SK-N-SH treated with all-trans-retinoic acid at 6 μM for 48 hours (cell line): ENCODE data around the gene C1R.
"Not testable (repeated sequence)": the region's sequence is repeated elsewhere in the genome, so short reads cannot be mapped to it uniquely, and the experiment has no call there.

Experiments
- ATAC-seq: fragments of 200-7000 bp; cut with Tn5 transposase; 3 replicates; pipeline ENCODE4 v1.9.1; 2020; ENCODE audit warnings: mild to moderate bottlenecking, moderate library complexity
- ARNTL ChIP-seq: fragments of 450-650 bp; formaldehyde crosslinking; IDR thresholded peaks from 2 replicates; pipeline ENCODE4 v1.5.0; 2020; ENCODE audit warnings: low read depth, mild to moderate bottlenecking, moderate library complexity, borderline replicate concordance
- BACH2 ChIP-seq: fragments of 250-450 bp; sonication (Bioruptor Pico); IDR thresholded peaks from 2 replicates; pipeline ENCODE4 v1.9.0; 2021; ENCODE audit warnings: mild to moderate bottlenecking, borderline replicate concordance
- CSDC2 ChIP-seq: fragments of 250-450 bp; sonication (Bioruptor Pico); IDR thresholded peaks from 2 replicates; pipeline ENCODE4 v1.5.0; 2020; ENCODE audit warnings: mild to moderate bottlenecking, moderate library complexity
- ESRRG ChIP-seq: fragments of 250-450 bp; sonication (Bioruptor Pico); IDR thresholded peaks from 2 replicates; pipeline ENCODE4 v1.6.1; 2021; ENCODE audit warnings: mild to moderate bottlenecking
- GLIS3 ChIP-seq: fragments of 250-450 bp; sonication (Bioruptor Pico); IDR thresholded peaks from 2 replicates; pipeline ENCODE4 v1.5.0; 2020; ENCODE audit warnings: mild to moderate bottlenecking, moderate library complexity
- ISL1 ChIP-seq: fragments of 250-450 bp; sonication (Bioruptor Pico); IDR thresholded peaks from 2 replicates; pipeline ENCODE4 v2.1.2; 2022; ENCODE audit warnings: mild to moderate bottlenecking, moderate library complexity
- OSR1 ChIP-seq: fragments of 250-450 bp; sonication (Bioruptor Pico); IDR thresholded peaks from 2 replicates; pipeline ENCODE4 v1.8.0; 2022; ENCODE audit warnings: moderate library complexity, mild to moderate bottlenecking, inconsistent platforms
- PATZ1 ChIP-seq: fragments of 250-450 bp; sonication (Bioruptor Pico); IDR thresholded peaks from 2 replicates; pipeline ENCODE4 v1.8.0; 2020; ENCODE audit warnings: mild to moderate bottlenecking, moderate library complexity, borderline replicate concordance
- POU6F1 ChIP-seq: fragments of 250-450 bp; sonication (Bioruptor Pico); IDR thresholded peaks from 2 replicates; pipeline ENCODE4 v1.8.0; 2021; ENCODE audit warnings: low read depth, mild to moderate bottlenecking, moderate library complexity, borderline replicate concordance
- PPARA ChIP-seq: fragments of 250-450 bp; sonication (Bioruptor Pico); IDR thresholded peaks from 2 replicates; pipeline ENCODE4 v1.5.0; 2020; ENCODE audit warnings: mild to moderate bottlenecking, borderline replicate concordance
- RARB ChIP-seq: fragments of 250-450 bp; sonication (Bioruptor Pico); IDR thresholded peaks from 2 replicates; pipeline ENCODE4 v1.8.0; 2021; ENCODE audit warnings: mild to moderate bottlenecking, moderate library complexity
- SNAI2 ChIP-seq: fragments of 250-450 bp; sonication (Bioruptor Pico); IDR thresholded peaks from 2 replicates; pipeline ENCODE4 v1.5.0; 2020; ENCODE audit warnings: mild to moderate bottlenecking, moderate library complexity
- TCF4 ChIP-seq: fragments of 250-450 bp; sonication (Bioruptor Pico); IDR thresholded peaks from 2 replicates; pipeline ENCODE4 v1.8.0; 2021; ENCODE audit warnings: mild to moderate bottlenecking, moderate library complexity, borderline replicate concordance
- TOX ChIP-seq: fragments of 250-450 bp; sonication (Bioruptor Pico); IDR thresholded peaks from 2 replicates; pipeline ENCODE4 v1.8.0; 2021; ENCODE audit warnings: mild to moderate bottlenecking, moderate library complexity, borderline replicate concordance
- ZC3H10 ChIP-seq: fragments of 250-450 bp; sonication (Bioruptor Pico); IDR thresholded peaks from 2 replicates; pipeline ENCODE4 v1.5.1; 2021; ENCODE audit warnings: mild to moderate bottlenecking, moderate library complexity
- ZFP3 ChIP-seq: fragments of 250-450 bp; sonication (Bioruptor Pico); IDR thresholded peaks from 2 replicates; pipeline ENCODE4 v1.5.0; 2020; ENCODE audit warnings: mild to moderate bottlenecking, moderate library complexity
- ZNF70 ChIP-seq: fragments of 450-650 bp; formaldehyde crosslinking; IDR thresholded peaks from 2 replicates; pipeline ENCODE4 v1.5.0; 2020; ENCODE audit warnings: mild to moderate bottlenecking, moderate library complexity
- TF ChIP-seq, protein P1 (sequence below): fragments of 250-450 bp; sonication (Bioruptor Pico); IDR thresholded peaks from 2 replicates; pipeline ENCODE4 v1.5.1; 2021; ENCODE audit warnings: mild to moderate bottlenecking, moderate library complexity
- TF ChIP-seq, protein P2 (sequence below): fragments of 250-450 bp; sonication (Bioruptor Pico); IDR thresholded peaks from 2 replicates; pipeline ENCODE4 v1.5.0; 2020; ENCODE audit warnings: mild to moderate bottlenecking, moderate library complexity
- TF ChIP-seq, protein P3 (sequence below): fragments of 250-450 bp; sonication (Bioruptor Pico); IDR thresholded peaks from 2 replicates; pipeline ENCODE4 v1.5.1; 2020; ENCODE audit warnings: low read depth, mild to moderate bottlenecking, moderate library complexity

Gene C1R

DNA sequence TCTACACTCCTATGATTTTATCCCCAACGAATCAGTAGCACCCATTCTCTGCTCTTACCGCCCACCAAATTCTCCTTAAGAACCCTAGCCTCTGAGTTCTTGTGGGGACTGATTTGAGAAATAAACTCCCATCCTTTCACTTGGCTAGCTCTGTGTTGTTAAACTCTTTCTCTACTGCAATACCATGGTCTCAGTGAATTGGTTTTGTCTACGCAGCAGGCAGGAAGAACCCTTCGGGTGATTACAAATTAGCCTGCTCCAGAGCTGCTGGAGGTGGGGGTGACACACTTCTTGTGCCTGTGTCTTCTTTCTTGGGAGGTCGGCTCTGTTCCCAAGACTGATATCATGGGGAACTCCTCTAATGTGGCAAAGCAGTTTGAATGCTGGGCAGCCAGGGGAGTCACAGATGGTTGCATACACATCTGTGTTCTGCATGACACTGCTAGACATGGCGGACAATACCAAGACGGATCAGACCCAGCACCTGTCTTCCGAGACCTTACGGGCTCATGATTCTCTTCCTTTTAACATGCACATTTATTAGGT, 33.3 kb downstream of the C1R start:
- no peak for ATAC-seq
- TF ChIP-seq SNAI2 (CRISPR knock-in tag) (no peak), BACH2 (CRISPR knock-in tag) (no peak), ESRRG (no peak), ISL1 (CRISPR knock-in tag) (no peak), ZNF70 (no peak), PPARA (no peak), TOX (CRISPR knock-in tag) (no peak), POU6F1 (CRISPR knock-in tag) (no peak), TCF4 (CRISPR knock-in tag) (no peak), CSDC2 (no peak), RARB (CRISPR knock-in tag) (no peak), OSR1 (CRISPR knock-in tag) (no peak), ZC3H10 (CRISPR knock-in tag) (no peak)
- TF ChIP-seq, protein P1, sequence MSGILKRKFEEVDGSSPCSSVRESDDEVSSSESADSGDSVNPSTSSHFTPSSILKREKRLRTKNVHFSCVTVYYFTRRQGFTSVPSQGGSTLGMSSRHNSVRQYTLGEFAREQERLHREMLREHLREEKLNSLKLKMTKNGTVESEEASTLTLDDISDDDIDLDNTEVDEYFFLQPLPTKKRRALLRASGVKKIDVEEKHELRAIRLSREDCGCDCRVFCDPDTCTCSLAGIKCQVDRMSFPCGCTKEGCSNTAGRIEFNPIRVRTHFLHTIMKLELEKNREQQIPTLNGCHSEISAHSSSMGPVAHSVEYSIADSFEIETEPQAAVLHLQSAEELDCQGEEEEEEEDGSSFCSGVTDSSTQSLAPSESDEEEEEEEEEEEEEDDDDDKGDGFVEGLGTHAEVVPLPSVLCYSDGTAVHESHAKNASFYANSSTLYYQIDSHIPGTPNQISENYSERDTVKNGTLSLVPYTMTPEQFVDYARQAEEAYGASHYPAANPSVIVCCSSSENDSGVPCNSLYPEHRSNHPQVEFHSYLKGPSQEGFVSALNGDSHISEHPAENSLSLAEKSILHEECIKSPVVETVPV (CRISPR knock-in tag) = no peak
- TF ChIP-seq, protein P2, sequence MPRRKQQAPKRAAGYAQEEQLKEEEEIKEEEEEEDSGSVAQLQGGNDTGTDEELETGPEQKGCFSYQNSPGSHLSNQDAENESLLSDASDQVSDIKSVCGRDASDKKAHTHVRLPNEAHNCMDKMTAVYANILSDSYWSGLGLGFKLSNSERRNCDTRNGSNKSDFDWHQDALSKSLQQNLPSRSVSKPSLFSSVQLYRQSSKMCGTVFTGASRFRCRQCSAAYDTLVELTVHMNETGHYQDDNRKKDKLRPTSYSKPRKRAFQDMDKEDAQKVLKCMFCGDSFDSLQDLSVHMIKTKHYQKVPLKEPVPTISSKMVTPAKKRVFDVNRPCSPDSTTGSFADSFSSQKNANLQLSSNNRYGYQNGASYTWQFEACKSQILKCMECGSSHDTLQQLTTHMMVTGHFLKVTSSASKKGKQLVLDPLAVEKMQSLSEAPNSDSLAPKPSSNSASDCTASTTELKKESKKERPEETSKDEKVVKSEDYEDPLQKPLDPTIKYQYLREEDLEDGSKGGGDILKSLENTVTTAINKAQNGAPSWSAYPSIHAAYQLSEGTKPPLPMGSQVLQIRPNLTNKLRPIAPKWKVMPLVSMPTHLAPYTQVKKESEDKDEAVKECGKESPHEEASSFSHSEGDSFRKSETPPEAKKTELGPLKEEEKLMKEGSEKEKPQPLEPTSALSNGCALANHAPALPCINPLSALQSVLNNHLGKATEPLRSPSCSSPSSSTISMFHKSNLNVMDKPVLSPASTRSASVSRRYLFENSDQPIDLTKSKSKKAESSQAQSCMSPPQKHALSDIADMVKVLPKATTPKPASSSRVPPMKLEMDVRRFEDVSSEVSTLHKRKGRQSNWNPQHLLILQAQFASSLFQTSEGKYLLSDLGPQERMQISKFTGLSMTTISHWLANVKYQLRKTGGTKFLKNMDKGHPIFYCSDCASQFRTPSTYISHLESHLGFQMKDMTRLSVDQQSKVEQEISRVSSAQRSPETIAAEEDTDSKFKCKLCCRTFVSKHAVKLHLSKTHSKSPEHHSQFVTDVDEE (CRISPR knock-in tag) = no peak
- TF ChIP-seq, protein P3, sequence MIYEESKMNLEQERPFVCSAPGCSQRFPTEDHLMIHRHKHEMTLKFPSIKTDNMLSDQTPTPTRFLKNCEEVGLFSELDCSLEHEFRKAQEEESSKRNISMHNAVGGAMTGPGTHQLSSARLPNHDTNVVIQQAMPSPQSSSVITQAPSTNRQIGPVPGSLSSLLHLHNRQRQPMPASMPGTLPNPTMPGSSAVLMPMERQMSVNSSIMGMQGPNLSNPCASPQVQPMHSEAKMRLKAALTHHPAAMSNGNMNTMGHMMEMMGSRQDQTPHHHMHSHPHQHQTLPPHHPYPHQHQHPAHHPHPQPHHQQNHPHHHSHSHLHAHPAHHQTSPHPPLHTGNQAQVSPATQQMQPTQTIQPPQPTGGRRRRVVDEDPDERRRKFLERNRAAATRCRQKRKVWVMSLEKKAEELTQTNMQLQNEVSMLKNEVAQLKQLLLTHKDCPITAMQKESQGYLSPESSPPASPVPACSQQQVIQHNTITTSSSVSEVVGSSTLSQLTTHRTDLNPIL (CRISPR knock-in tag) = no peak

- ATAC-seq = no peak
- no peak for TF ChIP-seq PATZ1
- TF ChIP-seq, all 23 proteins: peak for 0
These were observed 33.9 kb downstream of the C1R start for GRCh38 chr12:7058163-7058845.

DNA sequence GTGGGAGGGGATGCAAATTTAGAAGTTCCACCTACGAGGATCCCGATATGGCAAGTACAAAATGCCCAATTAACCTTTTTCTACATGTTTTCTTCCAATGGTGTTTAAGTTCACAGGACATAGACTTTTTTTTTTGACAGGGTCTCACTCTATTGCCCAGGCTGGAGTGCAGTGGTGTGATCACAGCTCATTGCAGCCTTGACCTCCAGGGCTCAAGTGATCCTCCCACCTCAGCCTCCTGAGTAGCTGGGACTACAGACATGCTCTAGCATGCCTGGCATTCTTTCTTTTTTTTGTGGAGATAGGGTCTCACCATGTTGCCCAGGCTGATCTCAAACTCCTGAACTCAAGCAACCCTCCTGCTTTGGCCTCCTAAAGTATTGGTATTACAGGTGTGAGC, 36.5 kb downstream of the C1R start:
- not testable (repeated sequence) for ATAC-seq

GRCh38 chr12:7054925-7055324, 37.3 kb downstream of the C1R start:
- no peak for TF ChIP-seq ZC3H10 (CRISPR knock-in tag)
- no peak for TF ChIP-seq GLIS3
- TF ChIP-seq TOX (CRISPR knock-in tag) = no peak
- TF ChIP-seq, protein P3 (CRISPR knock-in tag) = no peak
- no peak for TF ChIP-seq RARB (CRISPR knock-in tag)
- no peak for TF ChIP-seq ARNTL (CRISPR knock-in tag)
- no peak for TF ChIP-seq SNAI2 (CRISPR knock-in tag)
- TF ChIP-seq ZFP3 (CRISPR knock-in tag) = no peak
- no peak for ATAC-seq

- ATAC-seq = not testable (repeated sequence)
These were observed 42.3 kb downstream of the C1R start for GRCh38 chr12:7049973-7050372.

GRCh38 chr12:7049445-7049951, 42.7 kb downstream of the C1R start:
- ATAC-seq = not testable (repeated sequence)
